HG03521 (cell line): ENCODE measurements around the gene TOX2.
"Not testable (repeated sequence)": the region's sequence is repeated elsewhere in the genome, so short reads cannot be mapped to it uniquely, and the experiment has no call there.

Experiments used
- ATAC-seq: cut with Tn5 transposase; IDR thresholded peaks from one replicate; pipeline ENCODE4 v1.9.1; 2021; ENCODE audit warnings: mild to moderate bottlenecking, moderate library complexity; ENCODE audit not compliant: unreplicated experiment

The TOX2 gene

DNA sequence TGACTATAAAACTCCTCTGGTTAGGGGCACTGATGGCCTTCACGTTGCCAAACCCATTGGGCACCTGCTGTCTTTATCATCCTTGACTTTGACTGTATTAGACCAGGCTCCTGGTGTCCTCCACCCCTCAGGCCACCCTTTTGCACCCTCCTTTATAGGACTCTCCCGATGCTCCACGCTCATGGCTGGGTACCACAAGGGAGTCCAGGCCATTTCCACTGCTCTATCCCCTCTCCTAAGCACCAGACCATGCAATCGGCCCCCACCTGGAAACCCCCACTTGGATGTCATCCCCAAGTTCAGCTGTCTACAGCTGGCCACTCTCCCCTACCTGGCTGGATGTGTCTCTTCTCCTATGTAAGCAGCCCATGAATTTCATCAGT, 115.2 kb downstream of the TOX2 start:
- ATAC-seq, result no peak

DNA sequence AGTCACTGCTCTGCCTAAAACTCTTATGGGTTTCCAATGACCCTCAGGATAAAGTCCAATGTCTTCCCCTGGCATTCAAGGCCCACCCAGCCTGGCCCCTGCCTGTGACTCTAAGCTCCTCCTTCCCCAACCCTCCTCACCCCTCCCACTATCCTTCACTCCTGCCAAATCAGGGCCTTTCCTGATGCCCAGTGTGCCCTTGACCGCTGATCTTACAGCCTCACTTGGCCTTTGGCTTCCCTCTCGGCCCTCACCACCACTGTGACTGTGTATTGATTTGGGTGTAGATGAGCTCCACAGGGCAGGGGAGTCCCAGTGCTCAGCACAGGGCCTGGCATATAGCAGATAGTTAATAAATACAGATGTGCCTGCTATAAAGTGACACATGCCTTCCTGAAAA, 115.7 kb downstream of the TOX2 start:
- ATAC-seq, result no peak

DNA sequence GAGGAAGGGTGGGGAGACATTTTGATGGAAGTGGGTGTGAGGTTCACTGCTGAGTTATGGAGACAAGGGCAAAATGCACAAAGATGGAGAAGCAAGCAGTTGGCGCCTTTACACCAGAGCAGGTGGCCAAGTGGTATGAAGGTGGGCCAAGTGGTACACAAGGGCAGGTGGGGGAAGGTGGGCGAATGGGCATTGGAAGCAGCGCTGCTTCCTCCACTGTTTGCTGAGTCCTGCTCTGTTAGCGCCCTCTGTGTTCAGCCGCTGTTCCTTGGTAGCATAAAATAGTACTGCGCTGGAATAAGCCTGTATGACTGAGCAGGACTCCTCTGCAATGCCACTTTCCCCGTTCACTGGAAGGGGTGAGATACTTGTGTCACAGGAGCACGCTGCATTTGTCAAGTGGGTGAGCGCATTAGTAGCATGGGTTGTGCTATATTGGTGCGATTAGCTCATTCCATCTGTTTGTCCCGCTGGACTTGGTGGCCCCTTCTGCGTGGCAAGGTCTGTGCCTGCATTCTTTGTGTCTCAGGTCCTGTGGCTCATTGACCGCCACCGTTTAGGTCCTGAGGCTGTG, 116.4 kb downstream of the TOX2 start:
- no peak for ATAC-seq

DNA sequence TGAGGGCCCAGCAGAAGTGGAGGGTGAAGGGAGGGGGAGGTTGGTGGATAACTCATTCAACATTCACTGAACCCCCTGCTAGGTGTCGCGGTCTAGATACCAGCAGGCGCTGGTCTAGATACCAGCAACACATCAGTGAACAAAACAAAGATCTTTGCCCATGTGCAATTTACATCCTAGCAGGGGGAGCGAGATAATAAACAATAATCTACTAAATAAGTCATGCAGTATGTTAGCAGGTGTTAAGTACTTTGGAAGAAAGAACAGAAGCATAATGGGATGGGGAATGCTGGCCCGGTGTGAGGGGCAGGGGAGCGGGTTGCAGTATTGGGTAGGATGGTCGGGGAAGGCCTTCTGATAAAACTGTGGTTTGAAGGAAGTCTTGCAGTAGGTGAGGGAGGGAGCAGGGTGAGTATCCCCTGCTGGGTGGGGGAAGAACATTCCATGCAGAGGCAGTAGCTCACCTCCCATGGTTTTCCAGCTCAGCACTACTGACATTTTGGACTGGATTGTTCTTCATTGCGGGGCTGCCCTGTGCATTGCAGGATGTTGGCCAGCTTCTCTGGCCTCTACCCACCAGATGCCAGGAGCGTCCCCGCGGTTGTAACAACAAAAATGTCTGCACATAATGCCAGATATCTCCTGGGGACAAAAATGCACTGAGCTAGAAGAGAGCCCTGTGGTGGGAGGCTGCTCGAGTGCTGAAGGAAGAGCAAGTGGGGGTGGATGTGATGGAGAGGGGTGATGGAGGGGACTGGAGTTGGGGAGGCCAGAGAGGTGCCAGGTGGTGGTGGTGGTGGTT, 117.3 kb downstream of the TOX2 start:
- no peak for ATAC-seq

DNA sequence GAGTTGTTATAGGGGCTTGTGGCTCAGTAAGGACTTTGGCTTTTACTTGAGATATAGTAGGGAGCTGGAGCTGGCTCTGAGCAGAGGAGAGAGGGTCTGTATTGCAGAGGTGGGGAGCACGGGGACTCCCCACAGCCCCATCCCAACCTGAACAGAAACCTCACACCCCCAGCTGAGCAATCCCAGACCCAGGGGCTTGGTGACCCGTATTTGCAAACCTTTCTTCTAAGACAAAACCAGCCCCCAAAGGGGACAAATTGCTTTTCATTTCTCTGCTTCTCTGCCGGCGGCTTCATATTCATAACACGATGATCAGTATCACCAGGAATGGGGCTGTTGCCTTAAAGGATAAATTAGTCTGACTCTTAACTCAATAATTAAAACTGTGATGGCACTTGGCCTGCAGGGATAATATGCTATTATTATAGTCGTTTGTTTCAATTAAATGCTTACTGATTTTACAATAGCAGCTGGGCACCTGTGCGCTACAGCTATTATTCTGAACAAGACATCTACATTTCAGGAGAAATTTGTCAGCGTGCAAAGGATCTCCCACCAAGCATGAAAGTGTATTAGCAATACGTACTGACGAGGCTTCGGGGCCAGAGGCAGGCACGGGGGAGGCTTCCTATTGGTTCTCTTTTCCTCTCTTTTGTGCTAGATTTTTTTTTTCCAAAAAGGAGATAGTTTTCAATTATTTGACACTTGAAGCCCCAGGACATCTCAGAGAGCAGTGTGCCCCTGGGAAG, 118.1 kb downstream of the TOX2 start:
- no peak for ATAC-seq

DNA sequence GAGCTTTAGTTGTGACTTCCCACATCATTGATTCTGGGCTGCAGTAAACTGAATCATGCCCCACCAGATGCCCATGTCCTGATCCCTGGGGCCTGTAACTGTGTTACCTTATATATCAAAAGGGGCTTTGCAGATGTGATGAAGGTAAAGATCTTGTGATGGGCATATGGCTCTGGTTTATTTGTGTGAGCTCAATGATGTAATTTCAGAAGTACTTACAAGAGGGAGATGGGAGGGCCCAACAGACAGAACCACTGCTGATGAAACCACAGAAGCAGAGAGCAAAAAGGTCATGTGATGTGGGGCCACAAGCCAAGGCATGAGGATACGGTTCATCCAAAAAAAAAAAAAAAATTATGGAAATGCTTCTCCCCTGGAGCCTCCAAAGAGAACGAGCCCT, 118.7 kb downstream of the TOX2 start:
- ATAC-seq, result no peak

DNA sequence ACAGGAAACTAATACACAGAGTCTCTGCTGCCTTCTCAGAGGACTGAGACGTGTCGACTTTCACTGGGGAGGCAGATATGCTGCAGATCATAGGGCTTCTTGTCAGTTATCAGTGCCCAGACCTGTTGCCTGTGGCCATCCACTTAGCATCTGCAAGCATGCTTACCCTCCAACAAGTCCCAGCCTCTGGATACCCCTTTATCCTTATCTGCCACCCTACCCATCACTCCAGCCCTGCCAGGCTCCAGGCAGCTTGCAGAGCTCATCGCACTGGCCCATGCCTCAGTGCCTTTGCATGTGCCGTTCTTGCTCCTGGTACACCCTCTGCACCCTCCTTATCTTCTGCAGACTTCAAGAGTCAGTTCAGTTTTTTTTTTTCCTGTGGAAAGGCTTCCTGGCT, 119.2 kb downstream of the TOX2 start:
- no peak for ATAC-seq

DNA sequence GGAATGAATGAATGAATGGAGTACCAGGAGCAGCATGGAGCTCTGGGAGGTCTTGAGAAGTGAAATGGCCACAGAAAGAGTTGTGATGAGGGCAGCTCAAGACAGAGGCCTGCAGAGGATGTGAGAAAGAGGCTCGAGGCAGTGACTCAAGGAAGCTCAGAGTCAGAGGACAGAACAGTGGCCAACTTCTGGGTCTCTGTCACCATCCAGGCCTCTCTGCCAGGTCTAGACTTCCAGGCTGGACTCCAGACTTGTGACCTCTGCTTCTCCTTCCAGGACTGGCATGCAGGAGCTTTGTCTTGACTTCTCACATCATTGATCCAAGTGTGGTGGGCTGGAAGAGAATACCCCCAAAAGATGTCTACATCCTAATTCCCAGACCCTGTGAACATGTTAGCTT, 119.8 kb downstream of the TOX2 start:
- no peak for ATAC-seq

DNA sequence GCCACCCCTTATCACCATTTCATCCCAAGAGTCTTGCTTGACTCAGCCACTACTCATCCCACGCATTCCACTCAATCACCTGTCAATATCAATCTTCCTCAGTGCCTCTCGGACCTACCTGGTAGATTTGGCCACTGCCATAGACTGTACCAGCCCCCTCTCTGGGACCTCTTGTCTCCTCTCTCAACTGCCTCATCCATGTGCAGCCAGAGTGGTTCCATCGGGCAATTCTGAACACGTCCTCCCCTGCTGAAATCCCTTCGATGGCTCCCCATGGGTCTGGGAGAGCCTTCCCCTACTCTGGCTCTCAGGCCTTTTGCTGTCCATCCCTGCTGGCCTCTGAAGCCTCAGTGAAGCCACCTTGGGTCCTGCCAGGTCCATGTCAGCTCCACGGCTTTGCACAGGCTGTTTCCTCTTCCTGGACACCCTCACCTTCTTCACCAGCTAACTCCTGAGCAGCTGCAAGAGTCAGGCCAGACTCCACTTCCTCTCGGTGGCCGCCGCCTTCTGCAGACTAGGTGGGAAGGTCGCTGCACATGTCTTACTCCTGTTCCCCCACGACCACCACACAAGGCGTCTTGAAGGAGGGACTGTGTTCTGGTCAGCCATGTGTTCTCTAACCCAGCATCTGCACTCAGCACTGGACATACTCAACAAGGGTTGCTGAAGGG, 120.4 kb downstream of the TOX2 start:
- ATAC-seq, result no peak

DNA sequence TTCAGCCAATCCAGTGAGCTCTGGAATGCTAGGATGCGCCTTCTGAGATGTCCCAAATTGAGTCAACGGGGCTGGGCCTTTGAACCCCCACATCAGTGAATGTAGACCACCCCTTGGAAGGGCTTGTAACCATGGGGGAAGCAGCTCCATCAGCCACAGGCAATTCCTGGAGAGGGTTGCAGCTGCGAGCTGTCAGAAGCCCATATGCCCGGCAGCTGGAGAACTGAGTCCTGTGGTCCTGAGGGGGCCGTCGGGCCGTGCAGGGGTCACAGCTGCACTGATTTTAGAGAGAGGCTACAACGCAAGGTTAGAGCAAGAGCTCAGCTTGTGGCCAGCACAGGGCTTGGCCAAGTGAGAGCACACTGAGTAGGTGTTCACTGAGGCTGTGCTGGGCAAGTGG, 121.3 kb downstream of the TOX2 start:
- no peak for ATAC-seq

DNA sequence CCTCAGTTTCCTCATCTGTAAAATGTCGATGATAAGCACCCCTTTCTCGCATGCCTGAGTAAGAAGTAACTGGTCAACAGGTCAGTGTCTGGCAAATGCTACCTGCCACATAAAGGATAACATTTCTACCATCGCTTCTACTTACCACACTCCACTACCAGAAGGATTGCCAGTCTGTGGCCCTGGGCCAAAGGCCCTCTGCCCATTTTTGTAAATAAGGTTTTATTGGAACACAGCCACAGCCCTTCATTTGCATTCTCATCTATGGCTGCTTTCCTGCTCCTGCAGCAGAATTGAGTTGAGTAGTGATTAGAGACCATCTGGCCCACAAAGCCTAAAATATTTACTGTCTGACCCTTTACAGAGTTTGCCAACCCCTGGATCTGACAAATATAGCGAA, 121.8 kb downstream of the TOX2 start:
- ATAC-seq, result no peak

DNA sequence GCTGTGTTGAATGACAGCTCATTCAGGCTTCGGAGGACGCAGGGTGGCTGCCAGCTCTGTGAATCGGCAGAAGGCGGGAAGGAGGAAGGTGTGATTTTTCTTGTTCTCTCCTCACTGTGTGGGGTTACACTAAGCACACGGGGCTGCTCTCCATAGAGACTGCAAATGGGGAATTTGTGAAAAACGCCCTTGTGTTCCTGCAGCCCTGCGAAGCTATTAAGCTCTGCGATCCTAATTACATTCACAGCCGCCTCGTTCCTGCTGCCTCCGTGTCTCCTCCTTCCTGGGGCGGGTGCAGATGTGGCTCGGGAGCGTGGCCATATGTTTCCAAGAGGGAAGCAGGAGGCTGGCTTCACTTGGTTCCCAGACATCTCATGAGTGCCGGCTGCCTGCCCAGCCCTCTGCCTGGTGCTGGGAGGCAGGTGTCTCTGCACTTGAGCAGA, 124.0 kb downstream of the TOX2 start:
- ATAC-seq, result no peak

DNA sequence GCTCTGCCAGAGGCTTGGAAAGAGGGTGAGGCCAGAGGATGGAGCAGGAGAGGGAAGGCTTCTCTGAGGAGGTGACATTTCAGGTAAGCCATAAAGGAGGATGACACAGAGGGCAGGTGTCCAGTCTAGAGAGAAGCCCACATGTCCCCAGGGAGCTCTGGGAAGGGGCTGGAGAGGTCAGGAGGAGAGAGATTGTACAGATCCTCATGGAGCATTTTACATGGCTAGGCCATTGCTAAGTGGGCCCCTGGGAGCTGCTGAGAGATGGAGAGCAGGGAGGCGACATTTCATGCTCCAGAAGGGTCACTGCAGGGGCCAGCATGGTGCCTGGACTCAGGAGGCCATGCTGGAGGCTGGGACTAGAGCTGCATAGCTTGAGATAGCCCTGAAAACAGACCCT, 124.5 kb downstream of the TOX2 start:
- no peak for ATAC-seq

DNA sequence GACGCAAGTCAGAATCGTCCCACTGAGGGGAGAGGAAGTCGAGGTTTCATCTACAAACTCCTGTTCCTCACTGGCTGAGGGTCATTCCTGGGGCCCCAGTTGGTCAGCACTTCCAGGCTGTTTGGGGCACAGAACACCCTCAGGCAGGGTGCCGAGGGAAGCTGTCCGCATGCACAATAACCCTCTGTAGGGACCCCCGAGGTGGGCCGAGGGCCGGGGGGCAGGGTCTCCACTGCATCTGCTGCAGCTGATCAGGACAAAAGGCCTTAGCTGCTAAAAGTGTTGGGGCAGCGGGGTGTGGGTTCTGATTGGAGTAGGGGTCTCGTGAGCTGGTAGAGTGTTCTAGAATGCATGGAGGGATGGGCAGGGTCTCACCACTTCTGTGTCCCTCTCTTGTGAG, 125.1 kb downstream of the TOX2 start:
- ATAC-seq, result no peak

DNA sequence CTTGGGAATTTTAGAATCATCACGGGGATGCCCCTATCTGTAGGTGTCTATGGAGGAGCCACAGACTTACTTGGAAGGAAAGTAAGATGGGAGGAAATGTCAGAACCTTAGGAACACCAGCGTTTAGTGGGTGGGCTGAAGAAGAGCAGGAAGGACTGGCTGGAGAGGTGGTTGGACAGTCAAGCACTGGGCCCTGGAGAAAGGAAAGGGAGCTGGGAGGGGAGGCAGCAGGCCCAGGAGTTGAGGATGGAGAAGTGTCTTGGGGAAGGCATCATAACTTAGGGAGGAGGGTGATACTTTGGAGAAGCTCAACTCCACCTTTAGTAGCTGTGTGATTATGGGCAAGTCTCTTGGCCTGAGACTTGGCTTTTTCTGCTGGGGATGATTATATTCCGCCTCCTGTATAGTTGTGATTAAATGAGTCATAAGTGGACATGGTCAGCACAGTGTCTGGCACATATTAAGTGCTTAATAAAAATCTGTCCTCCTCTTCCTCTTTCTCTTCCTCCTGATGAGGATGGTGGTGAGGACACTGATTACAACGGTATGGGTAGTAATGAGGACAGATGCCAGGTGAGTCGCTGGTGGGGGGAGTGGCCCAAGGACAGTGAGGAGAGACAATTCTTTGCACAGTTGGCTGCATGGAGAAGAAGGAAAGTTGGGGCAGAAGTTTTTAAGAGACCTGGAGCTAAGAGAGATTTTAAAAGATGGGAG, 125.7 kb downstream of the TOX2 start:
- ATAC-seq, result no peak

DNA sequence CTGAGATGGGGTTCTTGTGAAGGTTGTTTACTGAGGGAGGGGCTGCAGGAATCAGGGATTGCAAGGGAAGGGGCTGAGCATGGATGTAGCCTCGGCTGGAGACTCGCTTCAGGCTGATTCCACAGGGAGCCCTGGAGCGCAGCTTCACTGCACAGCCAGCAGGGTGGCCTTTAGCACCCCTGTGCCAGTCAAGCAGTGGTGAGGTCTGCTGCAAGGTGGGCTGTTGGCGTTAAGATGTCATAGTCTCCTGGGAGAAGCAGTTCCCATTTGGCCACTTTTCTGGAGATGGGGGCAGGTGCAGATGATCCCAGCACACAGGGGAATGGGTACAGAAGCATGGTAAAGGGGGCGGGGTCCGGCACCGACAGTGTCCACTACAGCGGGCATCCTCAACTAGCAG, 126.3 kb downstream of the TOX2 start:
- ATAC-seq, result no peak

DNA sequence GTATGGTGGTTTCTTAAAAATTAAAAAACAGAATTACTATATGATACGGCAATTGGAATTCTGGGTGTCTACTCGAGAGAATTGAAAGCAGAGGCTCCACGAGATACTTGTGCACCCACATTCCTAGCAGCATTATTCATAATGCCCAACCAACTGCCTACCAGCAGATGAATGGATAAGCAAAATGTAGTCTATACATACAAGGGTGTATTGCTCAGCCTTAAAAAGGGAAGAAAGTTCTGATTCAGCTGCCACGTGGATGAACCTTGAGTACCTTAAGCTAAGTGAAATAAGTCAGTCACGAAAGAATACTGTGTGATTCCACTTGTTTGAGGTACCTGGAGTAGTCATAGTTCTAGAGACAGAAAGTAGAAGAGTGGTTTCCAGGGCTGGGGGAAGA, 130.1 kb downstream of the TOX2 start:
- ATAC-seq, result not testable (repeated sequence)

DNA sequence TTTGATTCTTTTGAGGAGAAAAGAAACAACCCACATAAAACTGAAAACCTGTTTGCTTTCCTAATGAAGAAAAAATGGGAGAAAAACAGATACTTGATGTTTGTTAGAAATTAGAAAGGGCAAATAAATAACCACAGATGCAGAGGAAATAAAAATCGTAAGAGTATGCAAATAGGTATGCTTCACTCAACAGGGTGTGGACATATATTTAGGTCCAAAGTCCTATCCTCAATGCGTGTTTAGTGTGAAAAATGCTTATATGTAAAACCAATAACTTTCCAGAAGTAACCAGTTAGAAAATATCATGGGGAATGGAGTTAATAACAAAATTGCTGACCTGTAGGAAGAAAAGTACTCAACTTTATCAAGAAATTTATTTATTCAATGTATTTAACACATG, 135.7 kb downstream of the TOX2 start:
- ATAC-seq, result no peak

DNA sequence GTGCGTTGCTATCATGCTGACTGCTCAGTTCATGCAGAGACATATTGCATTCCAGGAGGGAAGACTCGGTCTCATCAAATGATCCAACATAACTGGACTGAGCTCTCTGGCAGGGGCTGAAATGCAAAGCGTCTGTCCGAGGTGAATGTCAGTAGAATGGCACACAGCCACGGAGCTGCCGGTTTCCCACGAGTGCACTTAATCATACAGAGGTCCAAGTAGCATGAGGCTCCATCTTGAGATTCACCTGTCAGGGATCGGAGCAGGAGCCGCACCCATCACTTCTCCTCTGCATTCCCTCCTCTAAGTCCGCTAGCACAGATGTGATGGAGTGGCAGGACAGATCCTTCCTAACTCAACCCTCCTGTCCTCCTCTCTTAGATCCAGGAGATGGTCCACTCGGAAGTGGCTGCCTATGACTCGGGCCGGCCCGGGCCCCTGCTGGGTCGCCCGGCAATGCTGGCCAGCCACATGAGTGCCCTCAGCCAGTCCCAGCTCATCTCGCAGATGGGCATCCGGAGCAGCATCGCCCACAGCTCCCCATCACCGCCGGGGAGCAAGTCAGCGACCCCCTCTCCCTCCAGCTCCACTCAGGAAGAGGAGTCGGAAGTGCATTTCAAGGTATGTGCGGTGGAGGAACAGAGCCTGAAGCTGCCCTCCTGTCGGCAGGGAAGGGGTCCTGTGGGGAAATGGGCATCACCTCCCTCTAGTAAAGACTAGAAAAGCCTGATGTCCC, 136.4 kb downstream of the TOX2 start:
- no peak for ATAC-seq

DNA sequence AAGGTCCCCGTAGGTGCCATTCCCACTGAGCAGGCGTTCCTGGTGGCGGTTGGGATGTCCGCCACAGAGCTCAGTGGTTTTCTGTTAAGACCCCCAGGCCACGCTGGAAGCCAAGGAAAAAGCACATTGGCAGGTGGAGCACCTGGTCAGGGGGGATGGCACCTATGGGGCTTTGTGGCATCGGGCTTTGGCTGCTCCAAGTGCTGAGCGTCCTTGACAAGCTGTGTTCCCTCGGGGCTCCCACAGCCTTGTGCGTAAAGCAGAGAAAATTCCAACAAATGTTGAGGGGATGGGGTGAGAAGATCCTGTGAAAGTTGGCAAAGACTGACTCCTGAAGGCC, 137.0 kb downstream of the TOX2 start:
- ATAC-seq, result no peak
